Endothelial cell of umbilical vein (primary cell): ENCODE measurements around the gene SUGP1. TPM values are rescaled to one million over a fixed set of nuclear protein-coding genes. Genes with fewer than 3 reads are reported as not detected.

ENCODE experiments used
- BruUV-seq: library from RNA; stranded (reverse); fragments of 400-500 nt; replicated peaks from 2 replicates; lab custom pipeline; 2021; lab: Mats Ljungman, UMichigan
- CTCF ChIA-PET: fragments of 300-600, 350-600 bp; sonication (Branson Sonifier 250); formaldehyde crosslinking; loops from one replicate; lab custom pipeline; 2021; ENCODE audit warnings: antibody characterized with exemption, inconsistent platforms; lab: Charles Lee
- POLR2A ChIA-PET: fragments of 300-600, 350-600 bp; sonication (Branson Sonifier 250); formaldehyde crosslinking; loops from one replicate; lab custom pipeline; 2021; ENCODE audit warnings: antibody characterized with exemption, inconsistent platforms; lab: Charles Lee
- DNase-seq: peaks from one replicate; pipeline ENCODE4 v3.0.0-alpha.2; 2011; ENCODE audit warnings: low read depth, low spot score
- FAIRE-seq: peaks from 2 replicates; lab custom pipeline; 2011; peaks lifted over from hg19 to GRCh38; lab: Jason Lieb, UNC
- H2AFZ ChIP-seq: 2 replicates; pipeline ENCODE4 v1.6.0; 2012; ENCODE audit warnings: low read depth, low read length, control low read depth, inconsistent platforms
- H3K27ac ChIP-seq: 2 replicates; pipeline ENCODE4 v1.5.1; 2011; ENCODE audit warnings: low read depth, mild to moderate bottlenecking, control low read depth, low read length, moderate library complexity; ENCODE audit not compliant: insufficient read depth
- H3K27me3 ChIP-seq, 2 experiments: 2 replicates each; pipeline versions ENCODE4 v1.6.0 to v1.6.1; 2011; ENCODE audit warnings: low read length in 2 of 2, mixed read lengths in 1 of 2; ENCODE audit not compliant: control insufficient read depth in 2 of 2, insufficient read depth in 2 of 2
- H3K36me3 ChIP-seq, 2 experiments: 2 replicates in 1 of 2; 3 replicates in 1 of 2; pipeline ENCODE4 v1.5.1; 2011; ENCODE audit warnings: low read length in 2 of 2, mild to moderate bottlenecking in 1 of 2, moderate library complexity in 1 of 2; ENCODE audit not compliant: control insufficient read depth in 2 of 2, insufficient read depth in 2 of 2; ENCODE audit errors: extremely low read depth in 1 of 2
- H3K4me1 ChIP-seq: 3 replicates; pipeline ENCODE4 v1.5.1; 2011; ENCODE audit warnings: mild to moderate bottlenecking, low read length; ENCODE audit not compliant: control insufficient read depth, insufficient read depth; ENCODE audit errors: extremely low read depth
- H3K4me2 ChIP-seq: 2 replicates; pipeline ENCODE4 v1.6.1; 2011; ENCODE audit warnings: low read length, control low read depth, mixed read lengths; ENCODE audit not compliant: insufficient read depth
- H3K4me3 ChIP-seq, 3 experiments: fragments of 200-600 bp in 1 of 3; sonication (generic), shearing (Covaris generic) in 1 of 3; replicated peaks in 1 of 3; 2 replicates each; pipeline ENCODE4 v1.5.1; 2011 to 2016; ENCODE audit warnings: control low read depth in 3 of 3, low read length in 3 of 3, mild to moderate bottlenecking in 2 of 3, inconsistent platforms in 1 of 3, low read depth in 1 of 3, moderate library complexity in 1 of 3; ENCODE audit not compliant: insufficient read depth in 1 of 3
- H3K79me2 ChIP-seq: 2 replicates; pipeline ENCODE4 v1.6.0; 2012; ENCODE audit warnings: low read length, inconsistent platforms; ENCODE audit not compliant: control insufficient read depth, insufficient read depth
- H3K9ac ChIP-seq: replicated peaks from 2 replicates; pipeline ENCODE3; 2011; ENCODE audit warnings: low read length, control low read depth; ENCODE audit not compliant: insufficient read depth; ENCODE audit errors: extremely low read depth
- H3K9me1 ChIP-seq: replicated peaks from 3 replicates; pipeline ENCODE4 v1.6.0; 2011; ENCODE audit warnings: mild to moderate bottlenecking, low read length; ENCODE audit not compliant: control insufficient read depth, insufficient read depth; ENCODE audit errors: extremely low read depth
- H3K9me3 ChIP-seq: replicated peaks from 2 replicates; pipeline ENCODE4 v1.5.1; 2012; ENCODE audit warnings: low read length, inconsistent platforms; ENCODE audit not compliant: control insufficient read depth, insufficient read depth
- H4K20me1 ChIP-seq: replicated peaks from 2 replicates; pipeline ENCODE3; 2011; ENCODE audit warnings: mild to moderate bottlenecking, low read length; ENCODE audit not compliant: control insufficient read depth, insufficient read depth; ENCODE audit errors: extremely low read depth
- CTCF ChIP-seq, 2 donors: IDR thresholded peaks; 1 replicate in 1 of 2; 2 replicates in 1 of 2; pipeline ENCODE4 v1.5.1; 2011; ENCODE audit warnings: low read length in 2 of 2, mild to moderate bottlenecking in 2 of 2, moderate library complexity in 2 of 2, control low read depth in 1 of 2, inconsistent platforms in 1 of 2, low read depth in 1 of 2; ENCODE audit not compliant: insufficient read depth in 1 of 2; ENCODE audit errors: extremely low read depth in 1 of 2
- EZH2 ChIP-seq: IDR thresholded peaks from 2 replicates; pipeline ENCODE4 v1.6.1; 2012; ENCODE audit warnings: borderline replicate concordance, low read depth, mild to moderate bottlenecking, moderate library complexity, low read length, inconsistent platforms; ENCODE audit not compliant: severe bottlenecking
- FOS ChIP-seq: IDR thresholded peaks from 2 replicates; pipeline ENCODE4 v1.6.1; 2011; ENCODE audit warnings: mild to moderate bottlenecking, low read length, moderate library complexity, borderline replicate concordance; ENCODE audit not compliant: insufficient read depth
- GATA2 ChIP-seq: IDR thresholded peaks from 2 replicates; pipeline ENCODE4 v1.7.0; 2011; ENCODE audit warnings: low read depth, mild to moderate bottlenecking, moderate library complexity, mixed read lengths, low read length; ENCODE audit not compliant: insufficient read length, insufficient read depth
- JUN ChIP-seq: IDR thresholded peaks from 2 replicates; pipeline ENCODE4 v1.6.1; 2011; ENCODE audit warnings: borderline replicate concordance, low read depth; ENCODE audit not compliant: insufficient read length, insufficient read depth
- MAX ChIP-seq: IDR thresholded peaks from 2 replicates; pipeline ENCODE4 v1.6.1; 2011; ENCODE audit not compliant: insufficient read depth, insufficient read length
- MYC ChIP-seq: IDR thresholded peaks from one replicate; pipeline ENCODE4 v1.6.1; 2011; ENCODE audit warnings: mild to moderate bottlenecking, low read depth, low read length
- POLR2A ChIP-seq: IDR thresholded peaks from 2 replicates; pipeline ENCODE4 v1.6.1; 2012; ENCODE audit warnings: low read depth, mild to moderate bottlenecking, control low read depth, low read length
- POLR2AphosphoS5 ChIP-seq: IDR thresholded peaks from 2 replicates; pipeline ENCODE4 v1.6.1; 2012; ENCODE audit warnings: low read depth, mild to moderate bottlenecking, control low read depth, low read length, moderate library complexity; ENCODE audit not compliant: insufficient read depth
- dilution Hi-C: fragments of 300-500 bp; cut with MboI; formaldehyde crosslinking; loops from one replicate; pipeline ENCODE4 v1.15.0; 2019; ENCODE audit warnings: low sequenced_read_pairs; ENCODE audit not compliant: extremely low pct_ligation_motif_present
- intact Hi-C: fragments of 100-400 bp; cut with micrococcal nuclease; formaldehyde crosslinking; loops from one replicate; pipeline ENCODE4 v1.10.0; 2022
- polyA plus RNA-seq, 4 experiments: library from polyadenylated mRNA; depleted of rRNA in 3 of 4; stranded (reverse) in 3 of 4; unstranded in 1 of 4; fragments of >200 nt; gene quantifications; 2 replicates each; pipeline versions ENCODE4 v1.2.1 to v1.2.3, GENCODE V29; 2011 to 2012; ENCODE audit warnings: missing spikeins in 1 of 4
- total RNA-seq: library from RNA; stranded (reverse); gene quantifications from 2 replicates; pipeline ENCODE4 v1.2.3, GENCODE V29; 2021

Gene SUGP1
- total and polyA plus RNA-seq, 2 donors (not counting 3 experiments of a cell fraction or from before 2014, with no cell fraction given): 41.0 to 64.7 TPM

- no peak overlapping the region for H3K4me2 ChIP-seq
- dilution Hi-C loops (no loop called here), intact Hi-C loops (no loop called here)
- H3K36me3 ChIP-seq: no peaks in the 10 kb centered on the region
- DNase-seq: no peak
- peaks cover 2% of the 10 kb centered on the region for H3K9me3 ChIP-seq
- ChIA-PET POLR2A (no interaction called here), CTCF (interaction anchor here (1.8 kb wide), 1 partner anchor 9 kb away, joined by 10 read pairs; no protein-coding TSS in a partner anchor)
- no peaks in the 10 kb centered on the region for H3K4me1 ChIP-seq
- H2AFZ ChIP-seq: no peak overlapping the region
- TF ChIP-seq JUN (no peak), POLR2A (no peak), MAX (no peak), FOS (no peak), EZH2 (no peak), MYC (no peak), GATA2 (no peak), CTCF (IDR thresholded peaks at IDR 0.05; ENCODE audit: extremely low read depth in 1 of 2, insufficient read depth in 1 of 2, low read depth in 1 of 2, low read length in 2 of 2) (no peak), POLR2AphosphoS5 (no peak)
- H3K9ac ChIP-seq: no peak overlapping the region
- FAIRE-seq: no peak
- no peaks in the 10 kb centered on the region for H3K27me3 ChIP-seq
- no peaks in the 10 kb centered on the region for H4K20me1 ChIP-seq
- H3K4me3 ChIP-seq: no peak overlapping the region
- no peaks in the 10 kb centered on the region for H3K79me2 ChIP-seq
- no peak overlapping the region for H3K27ac ChIP-seq
- H3K9me1 ChIP-seq: no peaks in the 10 kb centered on the region
- no TSS peak for BruUV-seq
Measured at GRCh38 chr19:19234220-19234816, 86.0 kb downstream of the SUGP1 start.
